Hepatocyte (in vitro differentiated cells): Measurements from ENCODE around the gene UBE2QL1. TPM values are rescaled to one million over a fixed set of nuclear protein-coding genes. Genes with fewer than 3 reads are reported as not detected.

Source experiments
- DNase-seq: peaks from one replicate; pipeline ENCODE4 v3.0.0-alpha.2; 2016; ENCODE audit warnings: low spot score
- H2AFZ ChIP-seq: fragments of 200-600 bp; sonication (generic); 2 replicates; pipeline ENCODE4 v1.6.0; 2016; ENCODE audit warnings: antibody characterized with exemption, mild to moderate bottlenecking
- H3K27ac ChIP-seq: fragments of 200-600 bp; sonication (generic); 2 replicates; pipeline ENCODE4 v1.5.1; 2016; ENCODE audit warnings: mild to moderate bottlenecking
- H3K27me3 ChIP-seq: fragments of 200-600 bp; sonication (generic); 2 replicates; pipeline ENCODE4 v1.6.1; 2016
- H3K36me3 ChIP-seq: fragments of 200-600 bp; sonication (generic); replicated peaks from 2 replicates; pipeline ENCODE4 v1.5.1; 2016; ENCODE audit warnings: low read depth; ENCODE audit not compliant: insufficient read depth
- H3K4me1 ChIP-seq: fragments of 200-600 bp; sonication (generic); 2 replicates; pipeline ENCODE4 v1.5.1; 2016; ENCODE audit warnings: mild to moderate bottlenecking, moderate library complexity; ENCODE audit not compliant: insufficient read depth
- H3K4me2 ChIP-seq: fragments of 200-600 bp; sonication (generic); 2 replicates; pipeline ENCODE4 v1.6.0; 2016
- H3K4me3 ChIP-seq: fragments of 200-600 bp; sonication (generic); 2 replicates; pipeline ENCODE4 v1.5.1; 2016; ENCODE audit warnings: mild to moderate bottlenecking
- H3K79me2 ChIP-seq: fragments of 200-600 bp; sonication (generic); 2 replicates; pipeline ENCODE4 v1.6.0; 2017; ENCODE audit warnings: mild to moderate bottlenecking
- H3K9me2 ChIP-seq: fragments of 200-600 bp; sonication (generic); replicated peaks from 2 replicates; pipeline ENCODE4 v1.6.0; 2017; ENCODE audit warnings: mild to moderate bottlenecking; ENCODE audit not compliant: insufficient read depth
- H3K9me3 ChIP-seq: fragments of 200-600 bp; sonication (generic); 2 replicates; pipeline ENCODE4 v1.5.1; 2016; ENCODE audit warnings: low read depth, mild to moderate bottlenecking
- H4K20me1 ChIP-seq: fragments of 200-600 bp; sonication (generic); 2 replicates; pipeline ENCODE4 v1.6.0; 2016; ENCODE audit warnings: mild to moderate bottlenecking; ENCODE audit not compliant: insufficient read depth, poor library complexity, severe bottlenecking
- CTCF ChIP-seq: fragments of 200-600 bp; sonication (generic); IDR thresholded peaks from 2 replicates; pipeline ENCODE4 v1.5.1; 2016; ENCODE audit warnings: antibody characterized with exemption, mild to moderate bottlenecking; ENCODE audit not compliant: poor library complexity
- EZH2 ChIP-seq: fragments of 200-600 bp; sonication (generic); IDR thresholded peaks from 2 replicates; pipeline ENCODE4 v1.6.1; 2016; ENCODE audit warnings: antibody characterized with exemption, mild to moderate bottlenecking, borderline replicate concordance
- EZH2phosphoT487 ChIP-seq: fragments of 200-600 bp; sonication (generic); IDR thresholded peaks from one replicate; pipeline ENCODE4 v1.6.1; 2018; ENCODE audit warnings: antibody characterized with exemption, mild to moderate bottlenecking, low read depth, moderate library complexity; ENCODE audit not compliant: unreplicated experiment, severe bottlenecking
- WGBS: methylation state at CpG from one replicate; pipeline ENCODE4 v1.1.6; 2016; ENCODE audit warnings: low lambda C conversion rate; ENCODE audit errors: missing lambda C conversion rate; 5-methylcytosine and 5-hydroxymethylcytosine counted together
- polyA plus RNA-seq: library from polyadenylated mRNA; unstranded; fragments of >200 nt; fragmentation: Nextera tagmentation; extraction: Ambion mirVana; gene quantifications from 2 replicates; pipeline ENCODE4 v1.2.1, GENCODE V29; 2016
- total RNA-seq: library from RNA; depleted of rRNA; stranded (reverse); fragments of >200 nt; gene quantifications from 2 replicates; pipeline ENCODE4 v1.2.3, GENCODE V29; 2014

The UBE2QL1 gene, protein sequence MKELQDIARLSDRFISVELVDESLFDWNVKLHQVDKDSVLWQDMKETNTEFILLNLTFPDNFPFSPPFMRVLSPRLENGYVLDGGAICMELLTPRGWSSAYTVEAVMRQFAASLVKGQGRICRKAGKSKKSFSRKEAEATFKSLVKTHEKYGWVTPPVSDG
- total RNA-seq (0.17 and 0.36 TPM in 2 replicates), polyA plus RNA-seq (0.33 TPM in 1 of 2 replicates, not detected in the other)

DNA sequence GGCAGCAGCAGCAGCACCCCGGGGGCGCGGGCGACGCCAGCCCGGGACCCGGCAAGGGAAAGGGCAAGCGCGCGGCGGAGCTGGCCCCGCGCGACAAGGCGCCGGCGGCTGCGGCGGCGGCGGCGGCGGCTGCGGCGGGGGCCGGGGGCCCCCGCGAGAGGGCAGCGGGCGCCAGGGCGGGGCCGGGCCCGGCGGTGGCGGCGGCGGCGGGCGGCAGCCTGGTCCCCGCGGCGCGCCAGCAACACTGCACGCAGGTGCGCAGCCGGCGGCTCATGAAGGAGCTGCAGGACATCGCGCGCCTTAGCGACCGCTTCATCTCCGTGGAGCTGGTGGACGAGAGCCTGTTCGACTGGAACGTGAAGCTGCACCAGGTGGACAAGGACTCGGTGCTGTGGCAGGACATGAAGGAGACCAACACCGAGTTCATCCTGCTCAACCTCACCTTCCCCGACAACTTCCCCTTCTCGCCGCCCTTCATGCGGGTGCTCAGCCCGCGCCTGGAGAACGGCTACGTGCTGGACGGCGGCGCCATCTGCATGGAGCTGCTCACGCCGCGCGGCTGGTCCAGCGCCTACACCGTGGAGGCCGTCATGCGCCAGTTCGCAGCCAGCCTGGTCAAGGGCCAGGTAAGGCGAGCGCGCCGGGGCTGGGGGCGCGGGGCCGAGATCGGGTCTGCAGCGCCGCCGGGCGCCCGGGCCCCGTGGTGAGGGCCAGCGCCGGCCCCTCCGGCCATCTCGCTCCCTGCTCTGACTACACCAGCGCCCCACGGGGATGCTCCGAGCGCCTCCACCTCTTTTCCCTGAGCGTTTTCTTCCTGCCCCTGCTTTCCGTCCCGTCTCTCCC lies at the start of gene UBE2QL1:
UBE2QL1 (plus strand) TSS at position 238 of the 843 bp plus-strand sequence; CDS start at position 273, 35 bp downstream.
- H3K79me2 ChIP-seq, result no peaks in the 10 kb centered on the region
- peak within 1 kb of the TSS; percentile 86 for H3K4me2 ChIP-seq
- H3K36me3 ChIP-seq, result no peaks in the 10 kb centered on the region
- no peak for TF ChIP-seq CTCF
- TF ChIP-seq EZH2, result peak; percentile 66
- WGBS, result 2% methylated on average over 57 of the region's 103 CpGs
- H3K4me1 ChIP-seq, result no peaks in the 10 kb centered on the region
- H3K27ac ChIP-seq, result no peak within 1 kb of the TSS
- H3K9me3 ChIP-seq, result no peaks in the 10 kb centered on the region
- peak; percentile 30 for DNase-seq
- H4K20me1 ChIP-seq, result no peaks in the 10 kb centered on the region
- H3K9me2 ChIP-seq, result no peaks in the 10 kb centered on the region
- H3K4me3 ChIP-seq, result no peak within 1 kb of the TSS
- H3K27me3 ChIP-seq, result peaks cover 52% of the 10 kb centered on the region
- H2AFZ ChIP-seq, result no peak within 1 kb of the TSS

- Histone ChIP-seq H3K36me3 (no peaks in the 10 kb centered on the region), H3K9me2 (no peaks in the 10 kb centered on the region), H3K9me3 (no peaks in the 10 kb centered on the region), H3K27ac (no peak overlapping the region), H3K4me2 (no peak overlapping the region), H3K27me3 (no peaks in the 10 kb centered on the region), H4K20me1 (no peaks in the 10 kb centered on the region), H3K4me3 (no peak overlapping the region), H3K79me2 (no peaks in the 10 kb centered on the region), H2AFZ (no peak overlapping the region), H3K4me1 (no peaks in the 10 kb centered on the region)
- 70% methylated on average over 13 of the region's 13 CpGs for WGBS
- DNase-seq, result no peak
- TF ChIP-seq EZH2phosphoT487 (no peak), EZH2 (no peak), CTCF (no peak)
Measured at GRCh38 chr5:6399980-6400910, 48.4 kb upstream of the UBE2QL1 start.

- no peaks in the 10 kb centered on the region for H3K36me3 ChIP-seq
- H3K27ac ChIP-seq, result no peak overlapping the region
- no peak for DNase-seq
- H4K20me1 ChIP-seq, result no peaks in the 10 kb centered on the region
- no peaks in the 10 kb centered on the region for H3K4me1 ChIP-seq
- no peaks in the 10 kb centered on the region for H3K9me2 ChIP-seq
- no peak overlapping the region for H3K4me3 ChIP-seq
- 86% methylated on average over 2 of the region's 2 CpGs for WGBS
- H3K79me2 ChIP-seq, result no peaks in the 10 kb centered on the region
- H2AFZ ChIP-seq, result no peak overlapping the region
- no peaks in the 10 kb centered on the region for H3K27me3 ChIP-seq
- no peaks in the 10 kb centered on the region for H3K9me3 ChIP-seq
- H3K4me2 ChIP-seq, result no peak overlapping the region
- no peak for TF ChIP-seq CTCF
- TF ChIP-seq EZH2phosphoT487, result no peak
- no peak for TF ChIP-seq EZH2
Measured at GRCh38 chr5:6401410-6401809, 47.2 kb upstream of the UBE2QL1 start.
